NCI-H1417 treated with DMSO at 0.1 percent for 48 hours (cell line): ENCODE results near the gene TMEM18.
A peak's percentile ranks its signal among the peaks of the same experiment; 100 is the strongest.
"Not testable (repeated sequence)": the region's sequence is repeated elsewhere in the genome, so short reads cannot be mapped to it uniquely, and the experiment has no call there.

ENCODE experiments used
- DNase-seq: peaks from one replicate; lab custom pipeline; 2025; lab: John Stamatoyannopoulos, UW

Gene TMEM18

GRCh38 chr2:677056-677958 lies at the start of gene TMEM18:
Gene TMEM18 (minus strand): TSS chr2:677406. CDS start chr2:677345, 61 bp downstream.
- DNase-seq = peak; percentile 97

- no peak for DNase-seq
Observed at GRCh38 chr2:726169-726568, 49.0 kb upstream of the TMEM18 start.

GRCh38 chr2:725468-725867 lies 48.3 kb upstream of the TMEM18 start:
- DNase-seq = no peak

- DNase-seq = no peak
Observed at GRCh38 chr2:723761-724160, 46.6 kb upstream of the TMEM18 start.

- DNase-seq = no peak
Observed at GRCh38 chr2:720842-721241, 43.6 kb upstream of the TMEM18 start.

- DNase-seq = no peak
Observed at GRCh38 chr2:719734-720133, 42.5 kb upstream of the TMEM18 start.

GRCh38 chr2:719191-719590 lies 42.0 kb upstream of the TMEM18 start:
- DNase-seq = no peak

- no peak for DNase-seq
Observed at GRCh38 chr2:717661-718060, 40.5 kb upstream of the TMEM18 start.

GRCh38 chr2:715854-716560 lies 38.8 kb upstream of the TMEM18 start:
- no peak for DNase-seq

- no peak for DNase-seq
Observed at GRCh38 chr2:715038-715437, 37.8 kb upstream of the TMEM18 start.

GRCh38 chr2:714005-714741 lies 37.0 kb upstream of the TMEM18 start:
- DNase-seq = peak; percentile 6

- DNase-seq = no peak
Observed at GRCh38 chr2:710867-711665, 33.9 kb upstream of the TMEM18 start.

- no peak for DNase-seq
Observed at GRCh38 chr2:709138-709765, 32.0 kb upstream of the TMEM18 start.

GRCh38 chr2:708667-709066 lies 31.5 kb upstream of the TMEM18 start:
- DNase-seq = no peak

- DNase-seq = no peak
Observed at GRCh38 chr2:705971-706511, 28.8 kb upstream of the TMEM18 start.

- not testable (repeated sequence) for DNase-seq
Observed at GRCh38 chr2:702765-703164, 25.6 kb upstream of the TMEM18 start.

- DNase-seq = no peak
Observed at GRCh38 chr2:696999-697627, 19.9 kb upstream of the TMEM18 start.

GRCh38 chr2:696463-696862 lies 19.3 kb upstream of the TMEM18 start:
- no peak for DNase-seq

GRCh38 chr2:694906-695510 lies 17.8 kb upstream of the TMEM18 start:
- DNase-seq = no peak

GRCh38 chr2:694174-694573 lies 17.0 kb upstream of the TMEM18 start:
- no peak for DNase-seq
